ENCODE measurements around the gene PCDH10. TPM values are rescaled to one million over a fixed set of nuclear protein-coding genes. Genes with fewer than 3 reads are reported as not detected.

Gene PCDH10
- total RNA-seq: 11.1 and 15.1 TPM in 2 replicates

GRCh38 chr4:133148690-133149363, at the start of gene PCDH10:
PCDH10 (plus strand) TSS chr4:133149294; CDS start chr4:133150141, 847 bp downstream.

All from endothelial cell of coronary artery (primary cell).